ENCODE results near the gene PALLD.

GRCh38 chr4:168928346-168928745, 431.5 kb downstream of the PALLD start:
- TF ChIP-seq TP53 (CRISPR knock-in tag; IDR thresholded peaks at IDR 0.05) = no peak
- no peak for TF ChIP-seq CTCF (IDR thresholded peaks at IDR 0.05)
- no peak for TF ChIP-seq SP1 (CRISPR knock-in tag; conservative IDR thresholded peaks at IDR 0.05)
- no peak for TF ChIP-seq USF1 (CRISPR knock-in tag; IDR thresholded peaks at IDR 0.05)
- TF ChIP-seq FOXP4 (CRISPR knock-in tag; IDR thresholded peaks at IDR 0.05) = no peak
- TF ChIP-seq MYBL2 (CRISPR knock-in tag; IDR thresholded peaks at IDR 0.05) = no peak
- no peak for TF ChIP-seq CREM (CRISPR knock-in tag; IDR thresholded peaks at IDR 0.05)
- TF ChIP-seq NFYB (CRISPR knock-in tag; conservative IDR thresholded peaks at IDR 0.05; ENCODE audit: low read depth) = no peak
- TF ChIP-seq STAT6 (CRISPR knock-in tag; conservative IDR thresholded peaks at IDR 0.05; ENCODE audit: low read depth) = no peak
- no peak for TF ChIP-seq NR3C1 (CRISPR knock-in tag; conservative IDR thresholded peaks at IDR 0.05; ENCODE audit: low read depth)

Measured in WTC11 (cell line).